HCT116 (cell line): Measurements from ENCODE around the gene C3orf70.

ENCODE experiments used
- CEBPB ChIP-seq: IDR thresholded peaks from 2 replicates; pipeline ENCODE4 v1.6.1; 2012; ENCODE audit warnings: low read depth
- EZH2 ChIP-seq: fragments of 200-600 bp; sonication (generic); IDR thresholded peaks from 2 replicates; pipeline ENCODE4 v1.6.1; 2017; ENCODE audit warnings: antibody characterized with exemption, mixed run types
- EZH2phosphoT487 ChIP-seq: fragments of 200-600 bp; IDR thresholded peaks from 2 replicates; pipeline ENCODE4 v1.6.1; 2018; ENCODE audit warnings: antibody characterized with exemption, borderline replicate concordance
- FOSL1 ChIP-seq: IDR thresholded peaks from 2 replicates; pipeline ENCODE4 v1.6.1; 2012; ENCODE audit warnings: low read depth
- JUND ChIP-seq: IDR thresholded peaks from 2 replicates; pipeline ENCODE4 v1.6.1; 2012
- POLR2A ChIP-seq: IDR thresholded peaks from 2 replicates; pipeline ENCODE4 v1.7.0; 2011; ENCODE audit warnings: borderline replicate concordance; ENCODE audit not compliant: insufficient read depth, insufficient read length; ENCODE audit errors: extremely low read depth
- POLR2AphosphoS5 ChIP-seq: IDR thresholded peaks from 2 replicates; pipeline ENCODE4 v1.6.1; 2011; ENCODE audit warnings: mild to moderate bottlenecking, low read depth, low read length, moderate library complexity
- RAD21 ChIP-seq: IDR thresholded peaks from 2 replicates; pipeline ENCODE4 v1.6.1; 2012; ENCODE audit warnings: low read depth, mild to moderate bottlenecking
- SRF ChIP-seq: IDR thresholded peaks from 2 replicates; pipeline ENCODE4 v1.6.1; 2012; ENCODE audit warnings: low read depth
- TCF7L2 ChIP-seq: IDR thresholded peaks from 2 replicates; pipeline ENCODE4 v1.7.0; 2011; ENCODE audit warnings: borderline replicate concordance, inconsistent platforms; ENCODE audit not compliant: insufficient read depth, insufficient read length; ENCODE audit errors: extremely low read depth
- TF ChIP-seq, protein P1 (sequence below), 3 experiments: fragments of 200-600 bp in 1 of 3; sonication (generic) in 1 of 3; IDR thresholded peaks in 2 of 3; conservative IDR thresholded peaks in 1 of 3; 2 replicates each; pipeline ENCODE4 v1.5.1; 2012 to 2017; ENCODE audit warnings: low read depth in 2 of 3, low read length in 2 of 3, antibody characterized with exemption in 1 of 3, borderline replicate concordance in 1 of 3, control low read depth in 1 of 3, mild to moderate bottlenecking in 1 of 3, mixed read lengths in 1 of 3, mixed run types in 1 of 3, moderate library complexity in 1 of 3; ENCODE audit not compliant: insufficient read depth in 1 of 3
- TF ChIP-seq, protein P2 (sequence below): IDR thresholded peaks from 2 replicates; pipeline ENCODE4 v1.6.1; 2012; ENCODE audit warnings: low read depth
- TF ChIP-seq, protein P3 (sequence below): IDR thresholded peaks from 2 replicates; pipeline ENCODE4 v1.6.1; 2012

DNA sequence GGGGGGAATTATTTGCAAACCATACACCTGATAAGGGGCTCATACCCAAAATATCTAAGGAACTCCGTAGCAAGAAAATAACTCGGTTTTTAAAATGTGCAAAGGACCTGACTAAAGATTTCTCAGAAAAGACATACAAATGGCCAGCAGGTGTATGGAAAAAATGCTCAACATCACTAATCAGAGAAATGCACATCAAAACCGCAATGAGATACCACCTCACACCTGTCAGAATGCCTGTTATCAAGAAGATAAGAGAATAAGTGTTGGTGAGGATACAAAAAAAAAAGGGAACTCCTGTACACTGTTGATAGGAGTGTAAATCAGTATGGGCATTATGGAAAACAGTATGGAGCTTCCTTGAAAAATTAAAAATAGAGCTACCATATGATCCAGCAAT lies 89.4 kb downstream of the C3orf70 start:
- TF ChIP-seq POLR2AphosphoS5 (no peak), POLR2A (no peak), CEBPB (no peak), EZH2 (no peak), FOSL1 (no peak), TCF7L2 (no peak), SRF (no peak), EZH2phosphoT487 (no peak), RAD21 (no peak), JUND (no peak)
- TF ChIP-seq, protein P1, sequence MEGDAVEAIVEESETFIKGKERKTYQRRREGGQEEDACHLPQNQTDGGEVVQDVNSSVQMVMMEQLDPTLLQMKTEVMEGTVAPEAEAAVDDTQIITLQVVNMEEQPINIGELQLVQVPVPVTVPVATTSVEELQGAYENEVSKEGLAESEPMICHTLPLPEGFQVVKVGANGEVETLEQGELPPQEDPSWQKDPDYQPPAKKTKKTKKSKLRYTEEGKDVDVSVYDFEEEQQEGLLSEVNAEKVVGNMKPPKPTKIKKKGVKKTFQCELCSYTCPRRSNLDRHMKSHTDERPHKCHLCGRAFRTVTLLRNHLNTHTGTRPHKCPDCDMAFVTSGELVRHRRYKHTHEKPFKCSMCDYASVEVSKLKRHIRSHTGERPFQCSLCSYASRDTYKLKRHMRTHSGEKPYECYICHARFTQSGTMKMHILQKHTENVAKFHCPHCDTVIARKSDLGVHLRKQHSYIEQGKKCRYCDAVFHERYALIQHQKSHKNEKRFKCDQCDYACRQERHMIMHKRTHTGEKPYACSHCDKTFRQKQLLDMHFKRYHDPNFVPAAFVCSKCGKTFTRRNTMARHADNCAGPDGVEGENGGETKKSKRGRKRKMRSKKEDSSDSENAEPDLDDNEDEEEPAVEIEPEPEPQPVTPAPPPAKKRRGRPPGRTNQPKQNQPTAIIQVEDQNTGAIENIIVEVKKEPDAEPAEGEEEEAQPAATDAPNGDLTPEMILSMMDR (IDR thresholded peaks at IDR 0.05 in 2 of 3, conservative IDR thresholded peaks at IDR 0.05 in 1 of 3; ENCODE audit: borderline replicate concordance in 1 of 3, insufficient read depth in 1 of 3, low read depth in 2 of 3, low read length in 2 of 3): no peak
- TF ChIP-seq, protein P2, sequence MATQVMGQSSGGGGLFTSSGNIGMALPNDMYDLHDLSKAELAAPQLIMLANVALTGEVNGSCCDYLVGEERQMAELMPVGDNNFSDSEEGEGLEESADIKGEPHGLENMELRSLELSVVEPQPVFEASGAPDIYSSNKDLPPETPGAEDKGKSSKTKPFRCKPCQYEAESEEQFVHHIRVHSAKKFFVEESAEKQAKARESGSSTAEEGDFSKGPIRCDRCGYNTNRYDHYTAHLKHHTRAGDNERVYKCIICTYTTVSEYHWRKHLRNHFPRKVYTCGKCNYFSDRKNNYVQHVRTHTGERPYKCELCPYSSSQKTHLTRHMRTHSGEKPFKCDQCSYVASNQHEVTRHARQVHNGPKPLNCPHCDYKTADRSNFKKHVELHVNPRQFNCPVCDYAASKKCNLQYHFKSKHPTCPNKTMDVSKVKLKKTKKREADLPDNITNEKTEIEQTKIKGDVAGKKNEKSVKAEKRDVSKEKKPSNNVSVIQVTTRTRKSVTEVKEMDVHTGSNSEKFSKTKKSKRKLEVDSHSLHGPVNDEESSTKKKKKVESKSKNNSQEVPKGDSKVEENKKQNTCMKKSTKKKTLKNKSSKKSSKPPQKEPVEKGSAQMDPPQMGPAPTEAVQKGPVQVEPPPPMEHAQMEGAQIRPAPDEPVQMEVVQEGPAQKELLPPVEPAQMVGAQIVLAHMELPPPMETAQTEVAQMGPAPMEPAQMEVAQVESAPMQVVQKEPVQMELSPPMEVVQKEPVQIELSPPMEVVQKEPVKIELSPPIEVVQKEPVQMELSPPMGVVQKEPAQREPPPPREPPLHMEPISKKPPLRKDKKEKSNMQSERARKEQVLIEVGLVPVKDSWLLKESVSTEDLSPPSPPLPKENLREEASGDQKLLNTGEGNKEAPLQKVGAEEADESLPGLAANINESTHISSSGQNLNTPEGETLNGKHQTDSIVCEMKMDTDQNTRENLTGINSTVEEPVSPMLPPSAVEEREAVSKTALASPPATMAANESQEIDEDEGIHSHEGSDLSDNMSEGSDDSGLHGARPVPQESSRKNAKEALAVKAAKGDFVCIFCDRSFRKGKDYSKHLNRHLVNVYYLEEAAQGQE: no peak
- TF ChIP-seq, protein P3, sequence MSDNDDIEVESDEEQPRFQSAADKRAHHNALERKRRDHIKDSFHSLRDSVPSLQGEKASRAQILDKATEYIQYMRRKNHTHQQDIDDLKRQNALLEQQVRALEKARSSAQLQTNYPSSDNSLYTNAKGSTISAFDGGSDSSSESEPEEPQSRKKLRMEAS: no peak
